Transverse colon (tissue), 4 donors: ENCODE results near the gene MSMB.

Experiments used
- CTCF ChIP-seq, 5 experiments: fragments of 200-600 bp in 3 of 5; fragments of 450-650 bp in 2 of 5; sonication (generic) in 3 of 5; IDR thresholded peaks; 1 replicate in 2 of 5; 2 replicates in 3 of 5; pipeline ENCODE4 v1.5.1; 2016 to 2017; ENCODE audit warnings: antibody characterized with exemption in 5 of 5, inconsistent platforms in 3 of 5, mild to moderate bottlenecking in 2 of 5, moderate library complexity in 1 of 5
- EP300 ChIP-seq: sonication (generic); formaldehyde crosslinking; IDR thresholded peaks from one replicate; pipeline ENCODE4 v1.6.1; 2017; ENCODE audit warnings: antibody characterized with exemption, low read depth
- POLR2A ChIP-seq: fragments of 450-650 bp; IDR thresholded peaks from one replicate; pipeline ENCODE4 v1.6.1; 2016; ENCODE audit warnings: antibody characterized with exemption, mild to moderate bottlenecking, moderate library complexity
- POLR2AphosphoS5 ChIP-seq, 3 donors: sonication (generic); formaldehyde crosslinking; IDR thresholded peaks; one replicate each; pipeline ENCODE4 v1.6.1; 2016; ENCODE audit warnings: antibody characterized with exemption in 3 of 3

GRCh38 chr10:46020344-46020657 is 25.8 kb downstream of the MSMB start:
- TF ChIP-seq POLR2A, result no peak
- no peak for TF ChIP-seq CTCF (IDR thresholded peaks at IDR 0.05)
- TF ChIP-seq POLR2AphosphoS5 (IDR thresholded peaks at IDR 0.05), result no peak
- no peak for TF ChIP-seq EP300
